T follicular helper cell (primary cell): ENCODE data around the gene AGTR1.
"Not testable (repeated sequence)": the region's sequence is repeated elsewhere in the genome, so short reads cannot be mapped to it uniquely, and the experiment has no call there.

ENCODE experiments used
- DNase-seq: peaks from one replicate; pipeline ENCODE4 v3.0.0-alpha.2; 2020; ENCODE audit warnings: low read depth

AGTR1 gene

GRCh38 chr3:148758303-148758884 is 60.7 kb downstream of the AGTR1 start:
- no peak for DNase-seq

GRCh38 chr3:148759430-148759829 is 61.7 kb downstream of the AGTR1 start:
- DNase-seq: no peak

- DNase-seq: no peak
Observed at GRCh38 chr3:148763156-148763680, 65.5 kb downstream of the AGTR1 start.

DNA sequence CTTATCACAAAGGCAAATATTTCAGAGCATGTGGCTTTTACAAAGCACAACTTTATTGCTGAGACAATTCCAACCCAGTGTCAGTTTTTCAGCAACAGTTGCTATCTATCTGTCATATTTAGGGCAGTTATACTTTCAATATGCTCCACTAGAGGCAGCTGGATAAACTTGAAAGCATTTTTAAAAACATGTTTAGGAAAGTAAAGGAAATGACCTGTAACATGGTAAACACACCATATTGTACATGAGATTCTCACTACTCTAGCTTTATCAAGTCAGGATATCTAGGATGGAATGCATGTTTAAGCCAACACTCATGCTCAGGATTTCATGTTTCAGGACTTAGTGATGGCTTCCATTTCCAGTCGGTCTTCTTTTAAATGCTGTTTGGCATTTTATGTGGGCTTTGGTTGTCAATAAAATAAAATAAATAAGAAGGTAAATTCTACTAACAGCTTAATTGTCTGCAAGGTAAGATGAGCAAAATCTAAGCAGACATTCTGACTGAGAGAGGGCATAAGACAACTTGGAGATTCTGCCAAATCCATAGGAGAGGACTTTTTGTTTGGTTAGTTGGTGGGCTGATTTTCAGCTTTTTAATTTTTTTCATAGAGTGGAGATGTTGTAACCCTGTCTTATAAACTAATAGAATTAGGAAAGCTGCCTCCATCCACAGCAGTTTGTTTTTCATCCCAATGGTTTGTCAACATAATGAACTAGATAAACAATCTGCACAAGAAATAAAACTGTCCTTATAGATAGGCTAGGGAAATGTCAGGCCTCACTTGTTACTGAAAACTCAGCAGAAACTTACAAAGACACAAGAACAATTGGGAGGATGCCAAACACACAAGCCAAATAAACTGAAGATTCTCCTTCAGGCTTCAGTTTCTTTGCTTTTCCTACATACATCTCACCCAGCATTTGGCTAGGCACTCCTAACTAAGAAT is 66.6 kb downstream of the AGTR1 start:
- DNase-seq: no peak

DNA sequence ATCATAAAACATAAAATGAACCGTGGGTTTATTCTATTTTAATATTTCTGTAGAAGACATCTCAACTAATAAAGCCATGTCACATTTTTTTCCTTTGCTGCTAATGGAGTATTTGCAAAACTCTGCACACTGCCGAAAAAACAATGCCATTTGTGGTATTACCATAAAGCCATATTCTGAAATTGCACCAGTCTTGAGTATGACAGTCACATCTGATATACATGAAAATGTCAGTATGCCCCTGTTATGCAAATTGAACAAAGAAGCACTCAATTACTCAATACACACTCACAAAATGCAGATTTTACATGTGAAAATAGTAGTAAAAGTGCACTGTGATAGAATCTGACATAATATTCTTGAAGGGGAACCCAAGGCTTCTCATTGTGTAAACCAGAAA is 74.7 kb downstream of the AGTR1 start:
- DNase-seq: no peak

- no peak for DNase-seq
Observed at GRCh38 chr3:148772835-148773234, 75.1 kb downstream of the AGTR1 start.

- no peak for DNase-seq
Observed at GRCh38 chr3:148773805-148774204, 76.1 kb downstream of the AGTR1 start.

DNA sequence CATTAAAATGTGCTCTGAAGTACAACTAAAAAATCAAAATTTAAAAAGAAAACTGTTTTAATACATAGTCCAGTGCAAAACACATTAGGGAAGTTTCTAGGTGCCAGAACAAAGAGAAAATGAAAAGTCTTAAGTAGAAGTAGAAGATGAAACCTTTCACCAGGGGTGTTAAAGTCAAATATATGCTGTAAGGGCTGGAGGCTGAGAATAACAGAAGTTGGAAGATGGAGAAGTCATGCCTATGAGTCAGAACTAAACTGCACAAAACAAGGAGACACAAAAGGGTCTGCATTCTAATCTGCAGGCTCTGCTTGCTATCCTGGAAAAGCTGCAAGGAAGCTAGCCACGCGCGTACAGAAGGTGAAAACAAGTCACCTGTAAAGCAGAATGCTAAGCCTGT is 81.2 kb downstream of the AGTR1 start:
- DNase-seq: no peak

- not testable (repeated sequence) for DNase-seq
Observed at GRCh38 chr3:148785026-148785425, 87.3 kb downstream of the AGTR1 start.

- not testable (repeated sequence) for DNase-seq
Observed at GRCh38 chr3:148786159-148786558, 88.5 kb downstream of the AGTR1 start.

- DNase-seq: no peak
Observed at GRCh38 chr3:148789146-148789545, 91.4 kb downstream of the AGTR1 start.

- DNase-seq: no peak
Observed at GRCh38 chr3:148789906-148790305, 92.2 kb downstream of the AGTR1 start.

DNA sequence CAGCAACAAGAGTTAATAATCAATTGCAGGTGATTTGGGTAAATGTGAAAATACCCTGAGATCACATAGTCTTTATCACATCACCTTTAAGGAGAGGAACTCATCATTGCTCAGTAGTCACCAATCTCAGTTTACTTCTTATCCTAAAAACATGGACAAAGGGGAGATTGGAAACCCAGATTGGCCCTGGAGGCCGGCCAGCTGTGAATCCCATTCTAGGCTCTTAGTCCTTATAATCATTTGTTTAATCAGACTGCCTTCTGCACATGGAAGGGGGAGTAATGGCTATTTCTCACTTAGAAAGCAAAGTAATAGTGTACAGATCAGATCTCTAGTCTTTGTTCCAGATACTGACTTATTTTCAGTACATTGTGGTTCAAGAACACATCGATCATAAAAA is 92.7 kb downstream of the AGTR1 start:
- DNase-seq: no peak

DNA sequence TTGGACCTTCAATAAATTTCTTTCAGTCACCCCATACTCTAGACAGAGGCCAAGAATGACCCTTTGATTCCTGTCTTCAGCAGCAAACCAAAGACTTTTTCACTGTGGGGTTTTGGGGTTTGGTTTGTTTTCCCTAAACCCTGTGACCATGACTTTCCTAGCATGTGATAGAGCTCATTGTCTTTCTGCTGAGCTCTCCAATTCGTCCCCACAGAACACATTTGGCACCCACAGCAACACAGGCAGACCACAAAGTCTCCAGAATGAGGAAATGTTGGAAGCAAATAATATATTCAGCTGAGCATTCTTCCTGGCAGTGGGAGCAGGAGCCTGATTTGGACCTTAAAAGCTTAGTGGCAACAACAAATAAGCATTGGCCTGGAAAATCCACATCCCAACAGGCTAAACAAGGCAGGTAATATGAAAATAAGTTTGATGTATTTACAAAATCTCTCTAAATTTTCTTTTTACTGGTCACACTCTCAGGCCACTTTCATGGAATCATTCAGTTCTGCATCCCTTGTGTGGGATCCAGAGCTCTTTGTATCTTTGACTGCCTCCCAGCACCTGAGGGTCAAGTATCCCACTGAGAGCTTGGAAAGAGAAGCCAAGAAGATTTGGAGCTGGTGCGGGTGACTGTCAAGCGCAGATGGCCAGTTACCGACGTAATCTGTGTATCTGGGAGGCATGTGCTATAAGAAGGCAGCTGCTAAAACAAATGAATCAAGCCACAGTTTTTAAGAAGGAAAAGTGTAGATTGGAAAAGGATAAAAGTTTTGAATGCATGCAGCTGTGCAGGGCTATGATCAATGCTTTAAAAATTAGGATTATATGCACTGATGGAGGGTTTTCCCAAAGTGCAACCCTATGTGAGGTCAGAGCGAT is 93.4 kb downstream of the AGTR1 start:
- DNase-seq: no peak

DNA sequence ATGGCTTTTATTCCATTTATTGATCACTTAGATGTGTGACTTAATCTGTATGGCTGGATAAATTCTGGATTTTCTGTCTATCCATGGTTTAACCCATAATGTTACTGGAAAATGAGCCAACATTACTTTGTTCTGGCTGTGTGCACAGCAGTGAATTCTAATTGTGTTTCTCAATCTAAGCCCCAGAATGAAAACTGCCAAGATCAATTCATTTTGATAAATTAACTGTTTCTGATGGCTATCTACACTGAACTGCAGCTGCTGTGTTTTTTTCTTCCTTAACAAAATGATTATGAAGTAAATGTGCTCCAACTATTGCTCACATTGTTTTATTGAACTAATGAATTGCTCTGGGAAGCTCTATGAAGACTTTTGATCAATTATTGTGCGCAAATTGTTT is 94.2 kb downstream of the AGTR1 start:
- DNase-seq: no peak

GRCh38 chr3:148792516-148792915 is 94.8 kb downstream of the AGTR1 start:
- DNase-seq: no peak
